ENCODE measurements around the gene KIF21B.
A peak's percentile ranks its signal among the peaks of the same experiment; 100 is the strongest.

The KIF21B gene

DNA sequence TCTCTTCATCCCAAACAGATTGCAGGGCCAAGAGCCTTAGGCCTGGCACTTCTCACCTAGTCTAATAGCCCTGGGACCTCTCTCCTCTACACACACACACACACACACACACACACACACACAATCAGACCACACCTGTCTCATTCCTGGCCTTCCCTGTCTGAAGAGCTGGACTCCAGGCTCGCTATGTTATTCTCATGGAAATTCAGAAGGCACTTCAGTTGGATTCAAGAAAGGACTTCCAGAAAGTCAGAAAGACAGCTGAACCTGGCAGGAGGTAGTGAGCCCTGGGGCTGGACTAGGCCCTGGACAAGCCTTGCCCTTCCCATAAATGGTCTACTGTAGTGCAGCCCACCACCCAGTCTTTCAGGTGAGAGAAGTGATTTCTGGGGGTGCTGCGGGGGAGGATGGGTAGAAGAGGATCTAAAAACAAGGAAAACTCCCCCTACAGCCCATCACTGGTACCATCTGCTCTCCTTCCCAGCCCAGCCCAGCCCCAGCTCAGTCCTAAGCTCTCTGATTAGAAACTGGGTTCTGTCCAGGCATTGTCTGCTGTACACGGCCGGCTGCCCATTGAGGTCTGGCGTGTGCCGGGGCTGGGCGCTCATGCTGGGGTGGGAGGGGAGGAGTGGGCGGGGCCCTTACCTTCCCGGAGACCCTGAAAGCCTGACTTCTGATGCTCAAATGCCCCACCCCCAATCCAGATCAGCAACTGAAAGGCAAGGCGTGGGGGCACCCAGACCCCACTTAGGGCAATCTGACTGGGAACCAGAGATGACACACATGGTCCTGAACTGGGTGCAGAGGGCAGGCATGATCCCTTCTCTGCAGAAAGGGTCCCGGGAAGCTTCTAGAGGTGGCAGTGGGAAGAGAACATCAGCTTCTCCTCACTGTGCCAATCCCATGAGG, 2.5 kb downstream of the KIF21B start:
- peaks cover 0 to 35% of the 10 kb centered on the region in 2 donors for H3K27me3 ChIP-seq
- H3K4me1 ChIP-seq: peaks cover 0 to 35% (median 23%) of the 10 kb centered on the region in 4 donors
- intact Hi-C loops (cut with DNase I; ENCODE audit: low total_unique reads): no loop called here
- TF ChIP-seq, protein P1, sequence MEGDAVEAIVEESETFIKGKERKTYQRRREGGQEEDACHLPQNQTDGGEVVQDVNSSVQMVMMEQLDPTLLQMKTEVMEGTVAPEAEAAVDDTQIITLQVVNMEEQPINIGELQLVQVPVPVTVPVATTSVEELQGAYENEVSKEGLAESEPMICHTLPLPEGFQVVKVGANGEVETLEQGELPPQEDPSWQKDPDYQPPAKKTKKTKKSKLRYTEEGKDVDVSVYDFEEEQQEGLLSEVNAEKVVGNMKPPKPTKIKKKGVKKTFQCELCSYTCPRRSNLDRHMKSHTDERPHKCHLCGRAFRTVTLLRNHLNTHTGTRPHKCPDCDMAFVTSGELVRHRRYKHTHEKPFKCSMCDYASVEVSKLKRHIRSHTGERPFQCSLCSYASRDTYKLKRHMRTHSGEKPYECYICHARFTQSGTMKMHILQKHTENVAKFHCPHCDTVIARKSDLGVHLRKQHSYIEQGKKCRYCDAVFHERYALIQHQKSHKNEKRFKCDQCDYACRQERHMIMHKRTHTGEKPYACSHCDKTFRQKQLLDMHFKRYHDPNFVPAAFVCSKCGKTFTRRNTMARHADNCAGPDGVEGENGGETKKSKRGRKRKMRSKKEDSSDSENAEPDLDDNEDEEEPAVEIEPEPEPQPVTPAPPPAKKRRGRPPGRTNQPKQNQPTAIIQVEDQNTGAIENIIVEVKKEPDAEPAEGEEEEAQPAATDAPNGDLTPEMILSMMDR (IDR thresholded peaks at IDR 0.05): no peak
- no peak for DNase-seq
- no peak overlapping the region for H3K27ac ChIP-seq
- no peak overlapping the region for H3K4me3 ChIP-seq
- H3K9me3 ChIP-seq: no peaks in the 10 kb centered on the region
- no peaks in the 10 kb centered on the region for H3K36me3 ChIP-seq

DNA sequence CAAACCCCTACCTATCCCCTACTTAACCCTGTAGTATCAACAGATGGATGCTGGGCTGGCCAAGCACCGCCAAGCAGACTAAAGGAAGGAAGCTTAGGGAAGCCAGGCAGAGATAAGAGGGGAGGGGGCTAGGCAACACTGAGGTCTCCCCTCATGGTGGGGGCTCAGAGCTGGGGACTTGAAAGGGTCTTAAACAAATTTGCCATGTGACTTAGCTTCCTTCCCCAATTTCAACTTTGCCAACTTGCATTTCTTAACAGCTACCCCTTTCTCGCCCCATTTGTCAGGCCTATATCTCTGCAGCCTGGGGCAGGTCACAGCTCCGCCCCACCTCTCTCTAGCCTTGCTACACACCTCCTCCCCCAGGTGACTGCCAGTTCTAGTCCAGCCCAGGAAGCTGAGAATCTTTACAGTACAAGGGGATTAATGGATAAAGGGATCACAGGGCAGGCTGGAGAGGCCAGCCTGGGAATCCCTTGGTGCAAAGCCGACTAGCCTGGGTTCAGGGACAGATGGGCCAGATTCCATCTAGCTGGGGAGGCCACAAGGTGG, 3.4 kb downstream of the KIF21B start:
- Histone ChIP-seq H3K4me1 (peaks cover 0 to 36% (median 27%) of the 10 kb centered on the region in 4 donors), H3K27me3 (peaks cover 0 to 39% of the 10 kb centered on the region in 2 donors), H3K4me3 (no peak overlapping the region), H3K36me3 (no peaks in the 10 kb centered on the region), H3K9me3 (no peaks in the 10 kb centered on the region), H3K27ac (no peak overlapping the region)
- intact Hi-C loops (cut with DNase I; ENCODE audit: low total_unique reads): no loop called here
- TF ChIP-seq, protein P1 (IDR thresholded peaks at IDR 0.05): no peak
- DNase-seq: no peak

DNA sequence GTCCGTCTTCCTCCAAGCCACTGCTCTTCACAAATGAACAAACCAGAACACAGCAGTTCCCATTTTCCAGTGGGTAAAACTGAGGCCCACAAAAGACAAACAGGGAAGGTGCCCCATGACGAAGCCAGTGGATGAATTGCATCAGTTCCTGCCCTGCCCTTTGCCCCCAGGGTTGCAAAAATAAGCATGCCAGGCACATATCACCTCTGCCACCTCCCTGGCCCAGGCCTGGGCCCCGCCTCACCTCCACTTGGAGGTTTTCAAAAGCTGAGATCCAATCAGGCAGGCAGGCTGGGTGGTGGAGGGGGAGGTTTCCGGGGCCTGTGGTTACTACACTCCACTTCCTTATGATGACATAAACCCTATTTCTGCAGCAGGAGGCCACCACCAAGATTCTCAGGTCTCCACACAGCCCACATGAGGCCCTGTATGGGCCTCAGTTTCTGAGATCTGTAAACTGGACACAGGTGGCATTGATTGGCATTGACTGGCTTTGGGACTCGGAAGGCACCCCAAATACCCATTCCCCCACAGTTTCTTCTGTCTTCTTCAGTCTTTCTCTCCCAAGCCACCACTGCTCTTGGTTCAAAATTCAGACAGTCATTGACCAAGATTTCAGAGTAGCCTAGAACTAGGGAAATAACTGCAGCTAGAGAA, 4.1 kb downstream of the KIF21B start:
- no peaks in the 10 kb centered on the region for H3K36me3 ChIP-seq
- peaks cover 0 to 41% of the 10 kb centered on the region in 2 donors for H3K27me3 ChIP-seq
- no peak overlapping the region for H3K4me3 ChIP-seq
- TF ChIP-seq, protein P1 (IDR thresholded peaks at IDR 0.05): no peak
- intact Hi-C loops (cut with DNase I; ENCODE audit: low total_unique reads): no loop called here
- peaks cover 0 to 38% (median 27%) of the 10 kb centered on the region in 4 donors for H3K4me1 ChIP-seq
- H3K9me3 ChIP-seq: no peaks in the 10 kb centered on the region
- DNase-seq: peak in 1 of 2 donors; percentile 54
- no peak overlapping the region for H3K27ac ChIP-seq

DNA sequence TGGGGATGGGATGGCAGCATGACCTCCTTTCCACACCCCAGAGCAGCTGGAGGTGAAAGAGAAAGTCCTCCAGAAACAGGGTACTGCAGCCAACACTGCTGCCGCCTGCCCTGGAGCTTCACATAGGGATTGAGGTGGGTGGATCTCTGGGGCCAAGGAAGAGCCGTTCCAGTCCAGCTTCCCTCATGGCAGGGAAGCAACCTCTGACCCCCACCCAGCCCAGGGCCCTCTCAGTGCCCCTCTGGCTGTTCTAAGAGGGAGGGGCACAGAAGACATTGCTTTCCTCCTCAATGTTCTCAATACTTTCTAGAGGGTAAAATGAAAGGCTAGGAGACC, 5.7 kb downstream of the KIF21B start:
- DNase-seq: no peak
- intact Hi-C loops (cut with DNase I; ENCODE audit: low total_unique reads): no loop called here
- Histone ChIP-seq H3K27ac (no peak overlapping the region), H3K27me3 (peaks cover 0 to 48% of the 10 kb centered on the region in 2 donors), H3K4me3 (no peak overlapping the region), H3K4me1 (peaks cover 0 to 42% (median 25%) of the 10 kb centered on the region in 4 donors), H3K36me3 (no peaks in the 10 kb centered on the region), H3K9me3 (no peaks in the 10 kb centered on the region)
- TF ChIP-seq, protein P1 (IDR thresholded peaks at IDR 0.05): no peak

DNA sequence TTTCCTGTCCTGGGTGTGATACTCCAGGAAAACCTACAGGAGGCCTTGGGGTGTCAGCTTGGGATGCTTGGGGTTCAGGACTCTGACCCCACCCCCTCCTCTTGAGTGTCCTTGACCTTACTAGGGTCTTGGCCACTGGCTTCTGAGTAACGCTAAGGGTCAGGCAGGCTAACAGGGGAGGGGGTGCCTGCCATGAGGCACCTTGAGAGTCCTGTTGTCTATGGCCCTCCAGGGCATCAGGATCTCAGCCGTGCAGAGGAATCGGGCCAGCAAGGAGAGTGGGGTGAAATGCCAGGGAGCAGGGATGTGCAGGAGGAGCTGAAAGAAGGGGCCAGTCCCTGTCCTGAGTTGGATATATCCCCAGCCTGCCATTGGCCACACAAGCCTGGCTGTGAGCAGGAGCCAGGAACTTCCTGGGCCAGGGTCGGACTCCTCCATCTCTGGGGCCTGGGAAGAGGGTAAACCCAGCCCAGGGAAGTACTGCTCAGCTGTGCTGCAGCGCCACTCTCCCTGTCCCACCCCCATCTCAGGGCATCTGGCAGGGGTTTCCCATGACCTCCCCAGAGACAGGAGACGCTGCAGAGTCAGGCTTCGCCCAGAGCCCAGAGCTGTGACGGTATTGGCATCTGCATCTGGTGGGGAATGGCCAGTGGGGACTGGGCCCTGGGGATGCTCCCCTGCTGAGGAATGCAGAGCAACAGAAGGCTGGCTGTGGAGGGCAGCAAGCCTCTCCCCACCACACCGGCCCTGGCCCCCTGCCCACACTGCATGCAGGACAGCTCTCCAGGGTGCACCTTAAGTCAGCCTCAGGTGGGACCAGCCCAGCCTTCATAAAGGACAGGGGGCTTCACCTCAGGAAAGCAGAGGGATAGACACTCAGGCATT, 6.3 kb downstream of the KIF21B start:
- TF ChIP-seq, protein P1 (IDR thresholded peaks at IDR 0.05): no peak
- DNase-seq: no peak
- no peaks in the 10 kb centered on the region for H3K9me3 ChIP-seq
- intact Hi-C loops (cut with DNase I; ENCODE audit: low total_unique reads): no loop called here
- H3K4me1 ChIP-seq: peaks cover 0 to 37% (median 22%) of the 10 kb centered on the region in 4 donors
- no peak overlapping the region for H3K27ac ChIP-seq
- H3K36me3 ChIP-seq: no peaks in the 10 kb centered on the region
- H3K27me3 ChIP-seq: peaks cover 0 to 46% of the 10 kb centered on the region in 2 donors
- H3K4me3 ChIP-seq: no peak overlapping the region

All from tibial artery (tissue), 4 donors.